ENCODE results near the gene LSAMP.

DNA sequence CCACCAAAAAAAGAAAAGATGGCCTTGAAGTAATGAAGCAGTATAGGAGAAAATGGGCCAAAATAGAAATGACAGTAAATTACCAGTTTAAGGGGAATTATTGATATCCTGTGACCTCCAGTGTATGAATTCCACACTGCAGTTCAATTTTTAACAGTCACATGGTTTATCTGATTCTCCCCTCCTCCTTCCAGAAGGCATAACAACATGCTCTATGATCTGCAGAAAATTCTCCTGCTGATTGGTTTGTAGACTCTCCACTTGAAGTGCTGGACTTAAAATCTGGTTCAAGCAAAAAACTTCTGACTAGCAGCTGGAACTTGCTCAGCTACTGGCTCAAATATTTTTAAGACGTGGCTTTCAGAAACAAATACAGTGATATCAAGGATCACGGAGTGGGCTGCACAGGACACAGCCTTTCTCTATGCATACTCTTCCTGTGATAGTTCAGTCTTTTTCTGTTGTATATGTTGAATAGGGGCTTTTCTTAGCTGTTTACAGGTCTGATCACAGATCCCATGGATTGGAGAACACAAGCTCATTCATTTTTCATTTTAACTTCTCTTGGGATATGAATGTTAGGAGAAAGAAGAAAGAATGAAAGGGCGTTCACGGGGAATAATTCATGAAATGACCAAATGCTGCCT lies 211.5 kb downstream of the LSAMP start:
- TF ChIP-seq, protein P1, sequence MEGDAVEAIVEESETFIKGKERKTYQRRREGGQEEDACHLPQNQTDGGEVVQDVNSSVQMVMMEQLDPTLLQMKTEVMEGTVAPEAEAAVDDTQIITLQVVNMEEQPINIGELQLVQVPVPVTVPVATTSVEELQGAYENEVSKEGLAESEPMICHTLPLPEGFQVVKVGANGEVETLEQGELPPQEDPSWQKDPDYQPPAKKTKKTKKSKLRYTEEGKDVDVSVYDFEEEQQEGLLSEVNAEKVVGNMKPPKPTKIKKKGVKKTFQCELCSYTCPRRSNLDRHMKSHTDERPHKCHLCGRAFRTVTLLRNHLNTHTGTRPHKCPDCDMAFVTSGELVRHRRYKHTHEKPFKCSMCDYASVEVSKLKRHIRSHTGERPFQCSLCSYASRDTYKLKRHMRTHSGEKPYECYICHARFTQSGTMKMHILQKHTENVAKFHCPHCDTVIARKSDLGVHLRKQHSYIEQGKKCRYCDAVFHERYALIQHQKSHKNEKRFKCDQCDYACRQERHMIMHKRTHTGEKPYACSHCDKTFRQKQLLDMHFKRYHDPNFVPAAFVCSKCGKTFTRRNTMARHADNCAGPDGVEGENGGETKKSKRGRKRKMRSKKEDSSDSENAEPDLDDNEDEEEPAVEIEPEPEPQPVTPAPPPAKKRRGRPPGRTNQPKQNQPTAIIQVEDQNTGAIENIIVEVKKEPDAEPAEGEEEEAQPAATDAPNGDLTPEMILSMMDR (conservative IDR thresholded peaks at IDR 0.05; ENCODE audit: low read length) = no peak
- no peak for TF ChIP-seq EZH2phosphoT487 (IDR thresholded peaks at IDR 0.05; ENCODE audit: borderline replicate concordance)
